ENCODE data around the gene PHYKPL.
"Not testable (repeated sequence)": the region's sequence is repeated elsewhere in the genome, so short reads cannot be mapped to it uniquely, and the experiment has no call there.

PHYKPL gene

GRCh38 chr5:178264044-178264443 lies 31.4 kb upstream of the PHYKPL start:
- DNase-seq (ENCODE audit: low read depth), result no peak

DNA sequence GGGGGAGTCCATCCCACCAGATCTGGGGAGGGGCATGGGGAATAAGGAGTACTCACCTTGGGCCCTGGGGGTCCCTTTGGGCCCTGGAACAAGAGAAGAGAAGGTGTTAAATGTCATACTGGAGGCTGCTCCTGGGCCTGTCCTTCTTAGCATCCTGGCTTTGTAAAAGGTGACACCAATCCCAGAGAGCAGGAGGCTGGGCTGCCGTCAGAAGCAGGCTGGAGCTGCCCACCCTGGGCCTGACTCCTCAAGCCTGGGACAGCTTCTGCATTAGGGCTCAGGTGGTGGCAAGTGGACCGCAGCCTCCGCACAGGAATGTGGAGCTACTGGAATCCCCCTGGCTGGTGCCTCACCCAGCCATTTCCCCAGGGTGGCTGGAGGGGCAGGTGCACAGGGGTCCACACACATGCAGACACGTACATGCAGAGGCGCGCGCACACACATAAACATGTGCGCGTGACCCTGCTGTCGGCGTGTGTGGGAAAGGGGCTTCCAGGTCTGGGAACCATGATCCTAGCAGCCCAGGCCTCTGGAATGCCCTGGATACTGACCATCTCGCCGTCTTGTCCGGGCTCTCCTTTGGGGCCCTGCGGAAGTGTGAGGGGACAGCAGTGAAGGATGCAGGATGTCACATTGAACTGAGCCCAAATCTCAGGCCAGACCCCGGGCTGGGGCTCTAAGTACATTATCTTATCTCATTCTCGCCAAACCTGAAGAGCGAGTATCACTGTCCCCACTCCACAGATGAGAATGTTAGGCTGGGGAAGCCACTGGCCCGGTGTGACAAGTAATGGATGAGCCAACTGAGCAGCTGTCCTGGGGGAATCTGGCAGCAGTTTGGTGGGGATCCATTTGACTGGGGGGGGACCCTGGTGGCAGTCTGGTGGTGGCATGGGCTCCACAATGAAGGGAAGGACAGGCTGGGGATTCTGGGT lies 29.3 kb upstream of the PHYKPL start:
- no peak for DNase-seq (ENCODE audit: low read depth)

DNA sequence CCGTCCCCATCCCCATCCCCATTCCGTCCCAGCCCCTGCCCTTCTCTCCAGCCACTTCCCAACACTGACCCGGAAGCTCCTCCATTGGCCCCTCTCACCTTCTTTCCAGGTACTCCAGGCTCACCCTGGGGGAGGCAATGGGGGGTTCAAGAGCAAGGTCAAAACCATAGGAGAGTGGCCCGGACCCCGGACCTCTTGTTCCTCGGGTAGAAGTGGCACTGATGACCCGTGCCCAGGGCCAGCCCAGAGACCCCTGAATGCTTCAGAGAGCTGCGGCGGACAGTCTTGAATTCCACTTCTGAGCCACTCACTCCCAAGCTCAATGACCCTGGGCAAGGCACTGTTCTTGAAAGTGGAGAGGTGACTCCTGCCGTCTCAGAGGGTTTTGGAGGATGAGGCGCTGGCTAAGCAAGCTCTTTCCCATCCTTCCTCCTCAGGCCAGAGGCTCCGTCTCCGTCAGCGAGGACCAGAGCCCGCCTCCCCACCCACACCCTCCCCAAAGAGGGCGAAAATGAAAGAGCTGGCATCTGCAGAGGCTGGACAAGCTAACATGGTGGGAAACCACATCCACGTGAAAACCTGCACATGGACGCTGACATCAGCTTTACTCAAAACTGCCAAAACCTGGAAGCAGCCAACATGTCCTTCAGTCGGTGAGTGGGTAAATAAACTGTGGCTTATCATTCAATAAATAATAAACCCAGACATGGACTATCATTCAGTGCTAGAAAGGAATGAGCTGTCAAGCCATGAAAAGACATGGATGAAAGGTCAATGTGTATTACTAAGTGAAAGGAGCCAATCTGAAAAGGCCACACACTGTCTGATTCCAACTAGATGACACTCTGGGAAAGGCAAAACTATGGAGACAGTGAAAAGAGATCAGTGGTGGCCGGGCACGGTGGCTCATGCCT lies 27.3 kb upstream of the PHYKPL start:
- no peak for DNase-seq (ENCODE audit: low read depth)

DNA sequence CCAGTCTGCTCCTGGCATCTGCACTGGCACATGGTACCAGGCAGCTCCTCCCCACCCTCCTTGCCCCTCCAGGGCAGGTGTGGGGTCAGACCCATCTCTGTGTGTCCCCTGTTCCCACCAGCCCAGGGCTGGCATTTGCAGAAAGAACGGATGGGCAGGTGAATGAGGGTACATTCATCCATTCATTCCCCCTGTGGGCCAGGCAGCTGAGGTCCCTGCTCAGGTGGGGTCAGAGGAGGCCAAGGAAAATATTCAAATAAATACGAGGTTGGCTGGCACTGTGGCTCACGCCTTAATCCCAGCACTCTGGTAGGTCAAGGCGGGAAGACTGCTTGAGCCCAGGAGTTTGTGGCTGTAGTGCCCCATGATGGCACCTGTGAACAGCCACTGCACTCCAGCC lies 25.0 kb upstream of the PHYKPL start:
- DNase-seq (ENCODE audit: low read depth), result no peak

- DNase-seq (ENCODE audit: low read depth), result no peak
These were observed 24.1 kb upstream of the PHYKPL start for GRCh38 chr5:178256746-178257145.

DNA sequence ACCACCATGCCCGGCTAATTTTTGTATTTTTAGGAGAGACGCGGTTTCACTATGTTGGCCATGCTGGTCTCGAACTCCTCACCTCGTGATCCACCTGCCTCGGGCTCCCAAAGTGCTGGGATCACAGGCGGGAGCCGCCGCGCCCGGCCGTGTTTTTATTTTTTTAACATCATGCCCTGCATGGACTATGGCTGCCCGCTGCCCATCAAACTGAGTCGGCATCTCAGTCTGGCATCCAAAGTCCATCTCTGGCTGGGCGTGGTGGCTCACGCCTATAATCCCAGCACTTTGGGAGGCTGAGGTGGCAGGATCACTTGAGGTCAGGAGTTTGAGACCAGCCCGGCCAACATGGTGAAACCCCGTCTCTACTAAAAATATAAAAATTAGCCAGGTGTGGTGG lies 21.0 kb upstream of the PHYKPL start:
- not testable (repeated sequence) for DNase-seq (ENCODE audit: low read depth)

- DNase-seq (ENCODE audit: low read depth), result no peak
These were observed 19.7 kb upstream of the PHYKPL start for GRCh38 chr5:178252258-178252657.

DNA sequence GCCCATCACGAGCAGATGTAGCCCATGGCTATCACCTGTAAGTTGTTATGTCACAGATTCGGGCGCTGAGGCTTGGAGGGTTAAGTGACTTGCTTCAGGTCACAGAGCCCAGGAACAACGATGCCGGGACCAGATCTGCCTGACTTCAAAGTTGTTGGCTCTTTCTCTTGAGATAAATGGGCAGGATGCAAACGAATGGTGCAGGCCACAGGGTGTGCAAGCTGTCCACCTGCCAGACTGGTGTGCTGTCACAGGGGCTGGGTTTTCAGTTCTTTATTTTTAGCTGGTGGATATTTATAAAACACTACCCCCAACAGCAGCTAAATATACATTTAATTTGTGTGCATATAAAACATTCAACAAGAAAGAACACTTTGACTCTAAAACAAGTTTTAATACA lies 17.7 kb upstream of the PHYKPL start:
- DNase-seq (ENCODE audit: low read depth), result no peak

GRCh38 chr5:178249191-178249989 lies 16.8 kb upstream of the PHYKPL start:
- DNase-seq (ENCODE audit: low read depth), result no peak

DNA sequence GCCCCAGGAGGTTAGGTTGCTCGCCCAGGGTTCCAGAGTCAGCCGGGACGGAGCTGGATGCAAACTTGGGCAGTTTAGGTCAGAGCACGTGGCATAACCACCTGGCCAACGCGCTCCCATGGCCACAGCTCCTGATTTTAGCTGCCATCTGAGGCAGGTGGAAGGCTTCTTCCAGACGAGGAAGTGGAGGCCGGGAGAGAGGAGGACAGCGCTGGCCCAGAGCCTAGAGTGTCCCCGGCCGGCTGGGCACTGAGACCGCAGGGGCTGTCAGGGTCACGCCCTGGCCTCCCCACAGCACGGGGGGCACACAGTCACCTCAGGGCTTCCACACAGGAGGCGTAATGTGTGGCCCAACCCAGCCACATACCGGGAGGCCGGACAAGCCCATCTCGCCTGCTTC lies 16.1 kb upstream of the PHYKPL start:
- DNase-seq (ENCODE audit: low read depth), result no peak

DNA sequence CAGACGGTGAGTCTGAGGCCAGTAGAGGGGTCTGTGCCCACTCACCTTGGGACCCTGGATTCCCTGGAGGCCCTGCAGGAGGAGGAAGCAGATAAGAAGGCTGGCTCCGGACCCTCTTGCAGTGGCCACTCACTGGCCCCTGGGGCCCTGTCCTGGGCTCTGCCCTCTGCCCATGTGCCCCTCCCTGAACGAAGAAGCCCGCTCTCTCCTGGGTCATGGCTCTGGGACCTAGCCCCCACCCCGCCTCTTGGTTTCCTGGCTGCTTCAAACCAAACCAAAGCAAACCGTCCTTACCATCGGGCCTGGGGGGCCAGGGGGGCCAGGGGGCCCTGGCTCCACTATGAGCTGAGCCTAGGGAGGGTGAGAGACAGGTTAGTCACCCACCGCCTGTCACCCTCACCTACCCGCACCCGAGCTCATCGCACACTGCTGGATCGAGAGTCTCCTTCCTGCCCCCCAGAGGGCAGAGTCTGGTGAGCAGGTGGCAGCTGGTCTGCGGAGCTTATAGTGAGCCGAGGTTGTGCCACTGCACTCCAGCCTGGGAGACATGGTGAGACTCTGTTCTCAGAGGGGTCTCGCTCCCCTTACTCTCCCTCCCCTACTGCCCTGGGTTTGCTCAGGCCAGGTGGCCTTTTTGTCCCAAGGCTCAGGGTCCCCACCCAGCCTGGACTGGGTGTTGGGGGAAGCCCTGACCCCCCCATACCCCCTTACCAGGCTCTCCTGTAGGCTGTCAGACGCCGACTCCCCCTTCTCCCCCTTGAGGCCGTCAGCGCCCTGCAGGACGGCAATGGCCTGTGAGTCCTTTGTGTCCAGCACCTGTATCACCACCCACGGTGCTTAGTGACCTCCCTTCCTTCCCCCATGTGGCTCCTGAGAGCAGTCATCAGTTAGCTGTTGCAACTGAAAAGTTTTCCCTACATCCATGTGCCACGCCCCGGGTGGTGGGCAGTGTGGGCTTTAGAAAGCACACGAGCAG lies 15.2 kb upstream of the PHYKPL start:
- no peak for DNase-seq (ENCODE audit: low read depth)

DNA sequence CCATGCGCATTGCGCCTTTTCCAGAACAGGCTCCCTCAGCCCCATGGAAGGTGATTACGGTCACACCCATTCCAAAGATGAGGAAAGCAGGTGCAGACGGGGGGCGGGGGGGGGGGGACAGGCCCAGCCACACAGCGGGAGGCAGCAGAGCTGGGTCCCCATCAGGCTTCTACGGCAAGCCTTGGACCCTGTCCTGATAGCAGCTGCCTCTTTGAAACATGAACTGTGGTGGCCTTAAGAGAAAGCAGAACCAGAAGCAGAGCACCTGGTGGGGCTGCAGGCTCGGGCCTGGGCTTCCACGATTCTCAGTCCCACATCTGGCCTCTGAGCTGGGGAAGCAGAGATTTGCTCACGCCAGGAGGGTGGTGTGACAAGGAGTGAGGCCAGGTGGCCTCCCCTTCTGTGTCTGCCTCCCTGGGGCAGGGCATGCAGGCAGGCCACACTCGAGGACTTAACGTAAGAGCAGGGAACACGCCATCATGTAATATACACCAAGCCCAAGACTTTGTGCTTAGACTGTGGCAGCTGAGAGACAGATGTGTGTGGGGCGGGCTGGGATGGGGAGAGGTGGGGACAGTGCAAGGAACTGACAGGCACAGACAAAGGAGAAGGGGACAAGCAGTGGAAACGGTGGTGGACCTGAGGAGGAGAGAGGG lies 14.2 kb upstream of the PHYKPL start:
- DNase-seq (ENCODE audit: low read depth), result no peak

- DNase-seq (ENCODE audit: low read depth), result no peak
These were observed 12.8 kb upstream of the PHYKPL start for GRCh38 chr5:178245389-178245788.

DNA sequence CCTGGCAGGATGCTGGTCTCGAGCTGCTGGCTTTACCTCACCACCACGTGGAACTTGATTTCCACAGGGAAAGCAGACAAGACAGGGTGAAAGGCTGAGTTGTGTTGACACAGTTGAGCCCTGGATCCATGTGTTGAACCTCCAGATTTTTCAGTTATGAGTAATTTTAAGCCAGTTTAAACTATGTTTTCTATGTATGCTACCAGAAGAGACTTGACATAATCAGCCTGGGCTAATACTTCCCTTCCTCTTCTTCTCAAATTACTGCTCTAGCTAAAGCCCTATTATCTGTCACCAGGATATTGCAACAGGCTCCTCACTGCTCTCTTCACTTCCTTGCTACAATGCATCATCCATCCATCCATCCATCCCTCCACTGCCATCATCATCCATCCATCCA lies 12.0 kb upstream of the PHYKPL start:
- no peak for DNase-seq (ENCODE audit: low read depth)

DNA sequence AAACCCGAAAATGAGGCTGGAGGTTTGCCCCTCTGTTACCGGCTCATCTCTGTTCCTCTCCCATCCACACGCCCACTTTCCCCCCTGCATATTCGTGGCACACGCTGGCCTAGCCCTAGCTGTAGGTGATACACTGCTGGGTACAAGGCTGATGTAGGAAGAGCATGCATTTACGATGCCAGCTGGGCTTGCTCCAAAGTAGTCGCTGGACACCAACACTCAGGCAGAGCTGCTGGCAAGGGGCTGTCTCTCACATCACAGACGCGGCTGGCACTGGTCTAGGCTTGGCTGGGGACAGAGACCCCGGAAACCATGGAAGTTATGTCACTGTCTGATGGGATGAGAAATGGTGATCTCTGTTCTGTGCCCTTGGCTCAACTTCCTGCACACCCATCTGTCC lies 9.8 kb upstream of the PHYKPL start:
- DNase-seq (ENCODE audit: low read depth), result no peak

DNA sequence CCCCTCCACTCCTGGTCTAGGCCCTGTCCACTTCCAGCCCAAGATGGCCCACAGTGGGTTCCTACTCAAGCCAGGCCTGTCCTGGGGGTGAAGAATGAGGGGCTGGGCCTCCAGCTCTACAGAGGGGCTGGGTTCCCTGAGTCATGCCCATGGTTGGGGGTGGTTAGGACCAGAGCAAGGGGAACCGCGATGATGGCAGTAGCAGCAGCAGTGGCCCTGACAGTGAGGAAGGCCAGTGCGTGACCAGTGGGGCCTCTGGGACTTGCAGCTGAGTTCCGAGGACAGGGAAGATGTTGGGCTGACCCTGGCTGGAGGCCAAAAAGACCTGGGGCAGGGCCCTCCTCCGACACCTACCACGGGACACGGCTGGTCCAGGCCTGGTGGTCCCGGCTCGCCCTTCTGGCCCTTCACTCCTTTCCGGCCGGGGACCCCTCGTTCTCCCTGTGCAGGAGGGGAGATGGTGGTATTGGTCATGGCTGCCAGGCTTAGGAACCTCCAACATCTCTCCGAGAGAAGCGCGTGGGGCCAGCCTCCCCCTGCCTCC lies 9.2 kb upstream of the PHYKPL start:
- no peak for DNase-seq (ENCODE audit: low read depth)

DNA sequence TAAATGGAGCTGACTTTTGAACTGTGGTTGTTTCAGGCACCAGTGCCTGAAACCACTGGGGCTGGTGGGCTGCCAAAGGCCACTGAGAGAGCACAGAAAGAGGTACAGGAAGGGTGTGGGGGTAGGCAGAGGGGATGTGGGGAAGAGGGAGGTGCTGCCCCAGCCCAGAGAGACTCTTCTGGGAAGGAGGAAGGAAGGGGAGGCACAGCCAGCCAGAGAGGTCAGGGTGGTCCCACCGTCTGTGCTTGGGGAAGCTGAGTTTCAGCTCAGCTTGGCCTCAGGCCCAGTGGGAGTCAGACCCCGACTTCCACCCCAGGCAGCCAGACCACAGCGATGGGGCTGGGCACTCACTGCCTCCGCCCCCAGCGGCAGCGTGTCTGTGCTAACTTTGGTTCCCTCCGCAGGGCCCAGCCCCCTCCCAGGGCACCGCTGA lies 8.6 kb upstream of the PHYKPL start:
- no peak for DNase-seq (ENCODE audit: low read depth)

GRCh38 chr5:178240766-178241165 lies 8.2 kb upstream of the PHYKPL start:
- DNase-seq (ENCODE audit: low read depth), result no peak

GRCh38 chr5:178240341-178240741 lies 7.7 kb upstream of the PHYKPL start:
- DNase-seq (ENCODE audit: low read depth), result no peak

Data from fibroblast of the conjunctiva (primary cell).